ENCODE data around the gene CORO2B.
A peak's percentile ranks its signal among the peaks of the same experiment; 100 is the strongest.

CORO2B gene

GRCh38 chr15:68550498-68551295, 28.1 kb upstream of the CORO2B start:
- Mint-ChIP-seq H3K27ac (no peak overlapping the region), H3K27me3 (peaks cover 30% of the 10 kb centered on the region), H3K4me1 (ENCODE audit: low read depth) (no peaks in the 10 kb centered on the region), H3K36me3 (no peaks in the 10 kb centered on the region), H3K9me3 (ENCODE audit: low read depth) (no peaks in the 10 kb centered on the region), H3K4me3 (no peak overlapping the region)

- Mint-ChIP-seq H3K36me3 (no peaks in the 10 kb centered on the region), H3K27me3 (peaks cover 36% of the 10 kb centered on the region), H3K9me3 (ENCODE audit: low read depth) (no peaks in the 10 kb centered on the region), H3K4me3 (no peak overlapping the region), H3K27ac (no peak overlapping the region), H3K4me1 (ENCODE audit: low read depth) (no peaks in the 10 kb centered on the region)
These were observed 27.5 kb upstream of the CORO2B start for GRCh38 chr15:68551296-68551635.

- H3K36me3 Mint-ChIP-seq = no peaks in the 10 kb centered on the region
- no peaks in the 10 kb centered on the region for H3K9me3 Mint-ChIP-seq (ENCODE audit: low read depth)
- H3K4me1 Mint-ChIP-seq (ENCODE audit: low read depth) = no peaks in the 10 kb centered on the region
- H3K4me3 Mint-ChIP-seq = no peak overlapping the region
- H3K27ac Mint-ChIP-seq = no peak overlapping the region
- H3K27me3 Mint-ChIP-seq = peaks cover 42% of the 10 kb centered on the region
These were observed 26.4 kb upstream of the CORO2B start for GRCh38 chr15:68552344-68552743.

GRCh38 chr15:68552773-68553172, 26.0 kb upstream of the CORO2B start:
- Mint-ChIP-seq H3K4me3 (no peak overlapping the region), H3K36me3 (no peaks in the 10 kb centered on the region), H3K27ac (no peak overlapping the region), H3K4me1 (ENCODE audit: low read depth) (no peaks in the 10 kb centered on the region), H3K27me3 (peaks cover 45% of the 10 kb centered on the region), H3K9me3 (ENCODE audit: low read depth) (no peaks in the 10 kb centered on the region)

- Mint-ChIP-seq H3K4me1 (ENCODE audit: low read depth) (no peaks in the 10 kb centered on the region), H3K9me3 (ENCODE audit: low read depth) (no peaks in the 10 kb centered on the region), H3K4me3 (no peak overlapping the region), H3K36me3 (no peaks in the 10 kb centered on the region), H3K27me3 (peaks cover 47% of the 10 kb centered on the region), H3K27ac (no peak overlapping the region)
These were observed 25.3 kb upstream of the CORO2B start for GRCh38 chr15:68553314-68553993.

GRCh38 chr15:68553994-68554720, 24.6 kb upstream of the CORO2B start:
- H3K27me3 Mint-ChIP-seq = peaks cover 51% of the 10 kb centered on the region
- no peaks in the 10 kb centered on the region for H3K36me3 Mint-ChIP-seq
- H3K27ac Mint-ChIP-seq = no peak overlapping the region

GRCh38 chr15:68554721-68555678, 23.8 kb upstream of the CORO2B start:
- peaks cover 57% of the 10 kb centered on the region for H3K27me3 Mint-ChIP-seq
- H3K36me3 Mint-ChIP-seq = no peaks in the 10 kb centered on the region
- no peak overlapping the region for H3K27ac Mint-ChIP-seq
- H3K9me3 Mint-ChIP-seq (ENCODE audit: low read depth) = no peaks in the 10 kb centered on the region
- no peak overlapping the region for H3K4me3 Mint-ChIP-seq
- H3K4me1 Mint-ChIP-seq (ENCODE audit: low read depth) = peaks cover 12% of the 10 kb centered on the region

More at GRCh38 chr15:68553994-68554720, 24.6 kb upstream of the CORO2B start:
- Mint-ChIP-seq H3K4me1 (ENCODE audit: low read depth) (peaks cover 5% of the 10 kb centered on the region), H3K4me3 (no peak overlapping the region), H3K9me3 (ENCODE audit: low read depth) (no peaks in the 10 kb centered on the region)

GRCh38 chr15:68555679-68556037, 23.1 kb upstream of the CORO2B start:
- no peaks in the 10 kb centered on the region for H3K36me3 Mint-ChIP-seq
- no peak overlapping the region for H3K4me3 Mint-ChIP-seq
- no peak overlapping the region for H3K27ac Mint-ChIP-seq
- H3K4me1 Mint-ChIP-seq (ENCODE audit: low read depth) = peaks cover 12% of the 10 kb centered on the region
- peaks cover 55% of the 10 kb centered on the region for H3K27me3 Mint-ChIP-seq
- H3K9me3 Mint-ChIP-seq (ENCODE audit: low read depth) = no peaks in the 10 kb centered on the region

- Mint-ChIP-seq H3K4me3 (no peak overlapping the region), H3K4me1 (ENCODE audit: low read depth) (peaks cover 12% of the 10 kb centered on the region), H3K9me3 (ENCODE audit: low read depth) (no peaks in the 10 kb centered on the region), H3K27me3 (peaks cover 56% of the 10 kb centered on the region), H3K27ac (no peak overlapping the region), H3K36me3 (no peaks in the 10 kb centered on the region)
These were observed 22.4 kb upstream of the CORO2B start for GRCh38 chr15:68556139-68556990.

- Mint-ChIP-seq H3K36me3 (no peaks in the 10 kb centered on the region), H3K9me3 (ENCODE audit: low read depth) (no peaks in the 10 kb centered on the region), H3K27me3 (peaks cover 56% of the 10 kb centered on the region), H3K27ac (no peak overlapping the region), H3K4me3 (no peak overlapping the region), H3K4me1 (ENCODE audit: low read depth) (peaks cover 12% of the 10 kb centered on the region)
These were observed 21.1 kb upstream of the CORO2B start for GRCh38 chr15:68557469-68558317.

GRCh38 chr15:68558318-68559305, 20.2 kb upstream of the CORO2B start:
- H3K4me1 Mint-ChIP-seq (ENCODE audit: low read depth) = peaks cover 12% of the 10 kb centered on the region
- H3K36me3 Mint-ChIP-seq = no peaks in the 10 kb centered on the region
- peak overlapping the region; percentile 88 for H3K4me3 Mint-ChIP-seq
- H3K9me3 Mint-ChIP-seq (ENCODE audit: low read depth) = no peaks in the 10 kb centered on the region
- no peak overlapping the region for H3K27ac Mint-ChIP-seq
- peaks cover 49% of the 10 kb centered on the region for H3K27me3 Mint-ChIP-seq
